Regular cardiac myocyte (primary cell): Measurements from ENCODE around the gene ZNF774. TPM values are rescaled to one million over a fixed set of nuclear protein-coding genes. Genes with fewer than 3 reads are reported as not detected.

Experiments used
- total RNA-seq: library from RNA; depleted of rRNA; stranded (reverse); fragments of >200 nt; gene quantifications from 2 replicates; pipeline ENCODE4 v1.2.3, GENCODE V29; 2014

The ZNF774 gene
- 1.7 and 3.1 TPM in 2 replicates for total RNA-seq

DNA sequence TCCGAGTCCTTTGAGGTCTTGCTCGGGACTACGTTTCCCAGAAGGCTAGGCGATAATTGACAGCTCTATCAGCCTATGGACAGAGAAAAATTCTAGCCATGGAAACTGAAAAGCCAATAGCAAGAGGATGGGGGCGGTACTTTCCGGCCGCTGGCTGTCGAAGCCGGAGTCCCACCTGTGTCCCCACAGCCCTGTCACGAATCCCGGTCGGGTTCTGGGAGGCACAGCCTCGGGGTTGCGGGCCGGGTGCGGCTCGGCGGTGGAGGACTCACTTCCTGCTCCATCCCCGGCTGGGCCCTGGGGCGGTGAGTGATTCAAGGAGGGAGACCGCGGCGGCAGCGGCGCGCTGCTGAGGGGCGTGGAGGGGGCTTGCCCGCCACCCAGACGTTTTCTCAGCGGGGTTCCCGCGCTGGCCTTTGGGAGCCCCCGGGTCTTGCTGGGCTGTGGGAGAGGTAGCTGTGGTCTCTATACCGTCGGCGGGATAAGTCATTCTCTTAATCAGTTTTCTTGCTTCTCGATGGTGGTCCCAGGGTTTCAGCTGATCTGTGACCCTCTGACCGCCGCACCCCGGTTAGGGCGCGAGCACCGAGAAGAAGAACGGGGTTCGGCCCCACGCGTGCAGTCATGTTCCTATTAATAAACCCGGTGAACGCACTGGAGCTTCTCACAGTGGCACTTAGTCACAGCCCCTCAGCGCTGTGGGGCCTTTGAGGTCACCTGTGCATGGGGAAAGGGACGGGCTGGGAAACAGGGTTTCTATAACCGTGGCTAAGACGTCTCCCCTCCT lies at the start of gene ZNF774:
Gene ZNF774, plus strand, starts transcription at position 178 of the 787 bp plus-strand sequence. CDS start 2,377 bp downstream, outside the sequence.

DNA sequence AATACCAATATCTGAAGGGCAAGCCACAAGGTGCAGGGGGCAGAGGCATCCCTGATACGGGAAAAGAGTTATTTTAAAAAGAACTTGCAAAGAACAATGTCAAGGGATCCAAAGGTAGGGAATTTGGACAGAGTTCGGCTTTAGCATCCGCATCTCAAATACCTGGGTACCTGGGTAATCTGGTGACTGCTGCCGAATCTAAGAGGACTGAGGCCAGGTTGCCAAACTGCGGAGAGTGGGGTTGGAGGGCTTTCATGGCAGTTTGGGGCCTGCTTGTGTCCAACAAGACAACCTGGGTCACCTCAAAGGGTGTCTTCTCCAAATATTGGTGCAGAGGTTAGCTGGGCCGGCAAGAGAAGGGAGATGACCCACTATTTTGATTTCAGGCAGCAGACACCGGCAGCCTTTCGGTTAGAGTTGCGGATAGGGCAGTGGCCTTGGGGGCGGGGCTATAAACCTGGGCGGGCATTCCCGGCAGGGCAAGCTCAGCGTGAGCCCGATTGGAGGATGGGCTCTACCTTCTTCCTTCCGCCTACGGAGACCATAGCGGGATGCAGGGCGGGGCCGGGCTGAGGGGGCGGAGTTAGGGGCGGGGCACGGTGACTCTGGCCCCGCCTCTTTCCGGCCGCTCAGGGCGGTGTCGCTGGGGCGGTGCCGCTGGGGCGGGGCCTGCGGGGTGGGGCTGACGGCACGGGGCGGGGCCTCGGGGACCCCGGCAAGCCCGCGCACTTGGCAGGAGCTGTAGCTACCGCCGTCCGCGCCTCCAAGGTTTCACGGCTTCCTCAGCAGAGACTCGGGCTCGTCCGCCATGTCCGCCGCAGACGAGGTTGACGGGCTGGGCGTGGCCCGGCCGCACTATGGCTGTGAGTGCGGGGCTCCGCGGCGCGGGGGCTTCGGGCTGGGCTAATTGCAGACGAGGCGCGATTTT lies 35.7 kb downstream of the ZNF774 start, which contains the start of gene IQGAP1:
Gene IQGAP1, plus strand, starts transcription at position 709 of the 928 bp plus-strand sequence. Its CDS starts 100 bp downstream, at position 809.

Other genes with a start within 250 kb of the ZNF774 start
- gene IDH2, start 249.8 kb upstream of the ZNF774 start, total RNA-seq: 35.2 and 51.6 TPM in 2 replicates
- 8.8 and 24.2 TPM in 2 replicates for gene SEMA4B, start 151.0 kb upstream of the ZNF774 start, total RNA-seq
- 27.1 and 57.3 TPM in 2 replicates for gene CIB1, start 118.3 kb upstream of the ZNF774 start, total RNA-seq
- gene GDPGP1, start 118.1 kb upstream of the ZNF774 start, total RNA-seq: 3.9 and 4.2 TPM in 2 replicates
- not detected in 2 replicates for gene TTLL13, start 102.7 kb upstream of the ZNF774 start, total RNA-seq
- gene NGRN, start 86.6 kb upstream of the ZNF774 start, total RNA-seq: 90.3 and 122 TPM in 2 replicates
- 176 and 222 TPM in 2 replicates for gene IQGAP1, start 36.0 kb downstream of the ZNF774 start, total RNA-seq
- 9.0 and 10.4 TPM in 2 replicates for gene CRTC3, start 177.6 kb downstream of the ZNF774 start, total RNA-seq